T-helper 1 cell treated with Interleukin-12 subunit alpha and Interleukin-12 subunit beta and Interleukin-4 antibody, amounts not matched to agents 30 ng/mL and 1 ng/mL, for 36 hours (primary cell): Measurements from ENCODE around the gene SLC4A11. TPM values are rescaled to one million over a fixed set of nuclear protein-coding genes. Genes with fewer than 3 reads are reported as not detected.
"Not testable (repeated sequence)": the region's sequence is repeated elsewhere in the genome, so short reads cannot be mapped to it uniquely, and the experiment has no call there.

Experiments used
- intact Hi-C: fragments of 100-400 bp; cut with micrococcal nuclease; formaldehyde crosslinking; loops from one replicate; pipeline ENCODE4 v1.15.1; 2024
- total RNA-seq: library from RNA; stranded (reverse); gene quantifications from 2 replicates; pipeline ENCODE4 v1.2.3, GENCODE V29; 2022

The SLC4A11 gene
- total RNA-seq, 1 donor from 2014 or later: 1.9 TPM

GRCh38 chr20:3229158-3229557 is 9.8 kb downstream of the SLC4A11 start:
- intact Hi-C loops: no loop called here

- intact Hi-C loops: no loop called here
These were observed 10.3 kb downstream of the SLC4A11 start for GRCh38 chr20:3228750-3229032.

- intact Hi-C loops: no loop called here
These were observed 10.8 kb downstream of the SLC4A11 start for GRCh38 chr20:3227936-3228749.

- intact Hi-C loops: no loop called here
These were observed 11.5 kb downstream of the SLC4A11 start for GRCh38 chr20:3227506-3227905.

GRCh38 chr20:3226864-3227263 is 12.1 kb downstream of the SLC4A11 start:
- intact Hi-C loops: no loop called here

- intact Hi-C loops: no loop called here
These were observed 12.9 kb downstream of the SLC4A11 start for GRCh38 chr20:3226093-3226492.

- intact Hi-C loops: no loop called here
These were observed 14.1 kb downstream of the SLC4A11 start for GRCh38 chr20:3224681-3225421.

- intact Hi-C loops: loop anchor here (2.0 kb wide), 1 partner anchor 15 kb away; the partner anchor contains the start of gene ITPA
These were observed 14.9 kb downstream of the SLC4A11 start for GRCh38 chr20:3223994-3224680.

- intact Hi-C loops: loop anchor here (2.0 kb wide), 1 partner anchor 15 kb away; the partner anchor contains the start of gene ITPA
These were observed 15.4 kb downstream of the SLC4A11 start for GRCh38 chr20:3223651-3223993.

- intact Hi-C loops: loop anchor here (2.0 kb wide), 1 partner anchor 14 kb away; the partner anchor contains the start of gene ITPA
These were observed 16.1 kb downstream of the SLC4A11 start for GRCh38 chr20:3222635-3223600.

GRCh38 chr20:3221398-3222226 is 17.4 kb downstream of the SLC4A11 start:
- intact Hi-C loops: loop anchor here (2.0 kb wide), 1 partner anchor 13 kb away; the partner anchor contains the start of gene ITPA

GRCh38 chr20:3218307-3218988 is 20.5 kb downstream of the SLC4A11 start:
- intact Hi-C loops: loop anchor here (1.0 to 2.0 kb wide), 6 partner anchors 20 to 252 kb away; partner anchors contain the start of gene ATRN

GRCh38 chr20:3215359-3215917 is 23.6 kb downstream of the SLC4A11 start:
- intact Hi-C loops: not testable (repeated sequence)

- intact Hi-C loops: no loop called here
These were observed 25.8 kb downstream of the SLC4A11 start for GRCh38 chr20:3213226-3213625.

- intact Hi-C loops: no loop called here
These were observed 28.6 kb downstream of the SLC4A11 start for GRCh38 chr20:3210346-3210745.

GRCh38 chr20:3209946-3210317 is 29.1 kb downstream of the SLC4A11 start:
- intact Hi-C loops: loop anchor here (1.0 to 10.0 kb wide), 5 partner anchors 13 to 705 kb away; partner anchors contain the start of genes LZTS3 and ZNF343

- intact Hi-C loops: loop anchor here (1.0 to 10.0 kb wide), 5 partner anchors 13 to 705 kb away; partner anchors contain the start of genes LZTS3 and ZNF343
These were observed 29.6 kb downstream of the SLC4A11 start, which contains the start of gene ITPA for GRCh38 chr20:3209257-3209945. Gene ITPA (plus strand): TSS chr20:3209498. CDS start chr20:3209552, 54 bp downstream.

GRCh38 chr20:3208786-3209256 is 30.2 kb downstream of the SLC4A11 start:
- intact Hi-C loops: loop anchor here (1.0 to 10.0 kb wide), 5 partner anchors 14 to 704 kb away; partner anchors contain the start of genes LZTS3 and ZNF343
